PC-3 (cell line): ENCODE results near the gene CCNI2.

Experiments
- CTCF ChIP-seq: fragments of 300-600 bp; sonication (generic); conservative IDR thresholded peaks from 2 replicates; pipeline ENCODE4 v1.5.1; 2017; ENCODE audit warnings: antibody characterized with exemption, low read depth, mild to moderate bottlenecking, low read length
- EZH2 ChIP-seq: fragments of 300-600 bp; sonication (generic); IDR thresholded peaks from one replicate; pipeline ENCODE4 v1.6.1; 2017; ENCODE audit warnings: antibody characterized with exemption, mild to moderate bottlenecking, low read length; ENCODE audit not compliant: unreplicated experiment
- EZH2phosphoT487 ChIP-seq: fragments of 300-600 bp; sonication (generic); IDR thresholded peaks from 2 replicates; pipeline ENCODE4 v1.6.1; 2018; ENCODE audit warnings: mild to moderate bottlenecking, antibody characterized with exemption, low read length, borderline replicate concordance

- TF ChIP-seq CTCF (no peak), EZH2 (no peak), EZH2phosphoT487 (no peak)
Observed at GRCh38 chr5:132748522-132749000, 1.3 kb downstream of the CCNI2 start.
